GM18520 (cell line): ENCODE data around the gene BAHCC1.

Source experiments
- ATAC-seq: cut with Tn5 transposase; IDR thresholded peaks from one replicate; pipeline ENCODE4 v1.9.1; 2021; ENCODE audit not compliant: unreplicated experiment

The BAHCC1 gene

GRCh38 chr17:81476635-81477034 is 81.4 kb downstream of the BAHCC1 start:
- ATAC-seq, result no peak

GRCh38 chr17:81477173-81477572 is 81.9 kb downstream of the BAHCC1 start:
- no peak for ATAC-seq

- no peak for ATAC-seq
These were observed 82.9 kb downstream of the BAHCC1 start for GRCh38 chr17:81478119-81478518.

DNA sequence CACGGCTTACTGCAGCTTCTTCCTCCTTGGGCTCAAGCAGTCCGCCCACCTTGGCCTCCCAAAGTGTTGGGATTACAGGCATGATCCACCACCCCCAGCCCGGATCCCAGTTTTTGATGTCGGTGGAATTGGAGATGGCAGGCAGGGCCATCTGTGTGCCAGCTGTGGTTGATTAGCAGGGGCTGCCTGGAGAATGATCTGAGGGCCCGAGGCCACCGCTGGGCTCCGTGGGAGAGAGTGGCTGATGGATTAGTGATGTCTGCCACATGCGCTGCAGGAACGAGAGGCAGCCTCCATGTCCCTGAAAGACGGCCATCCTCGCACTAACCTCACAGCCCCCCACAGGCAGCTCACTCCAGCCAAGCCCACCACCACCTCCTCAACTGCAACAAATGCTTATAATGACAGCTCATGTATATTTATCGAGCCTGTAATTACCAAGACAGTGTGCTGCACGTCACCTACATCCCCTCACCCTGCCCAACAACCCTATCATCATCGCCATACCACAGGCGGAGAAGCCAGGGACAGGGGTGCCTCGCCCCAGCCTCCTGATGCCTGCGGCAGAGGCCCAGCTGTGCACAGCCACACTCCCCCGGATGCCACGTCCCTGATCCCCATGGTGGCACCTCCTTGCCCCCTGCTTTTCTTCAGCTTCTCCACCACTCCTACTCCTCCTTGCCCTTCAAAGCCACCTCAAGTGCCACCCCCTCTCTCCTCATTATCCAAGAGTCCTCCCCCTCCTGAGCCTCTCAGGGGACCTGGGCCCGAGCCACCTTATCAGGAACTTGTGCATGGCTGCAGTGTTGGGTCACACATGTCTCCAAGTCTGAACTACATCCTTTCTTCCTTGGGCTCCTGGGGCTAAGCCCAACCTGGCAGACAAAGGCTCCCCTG is 84.2 kb downstream of the BAHCC1 start:
- no peak for ATAC-seq

DNA sequence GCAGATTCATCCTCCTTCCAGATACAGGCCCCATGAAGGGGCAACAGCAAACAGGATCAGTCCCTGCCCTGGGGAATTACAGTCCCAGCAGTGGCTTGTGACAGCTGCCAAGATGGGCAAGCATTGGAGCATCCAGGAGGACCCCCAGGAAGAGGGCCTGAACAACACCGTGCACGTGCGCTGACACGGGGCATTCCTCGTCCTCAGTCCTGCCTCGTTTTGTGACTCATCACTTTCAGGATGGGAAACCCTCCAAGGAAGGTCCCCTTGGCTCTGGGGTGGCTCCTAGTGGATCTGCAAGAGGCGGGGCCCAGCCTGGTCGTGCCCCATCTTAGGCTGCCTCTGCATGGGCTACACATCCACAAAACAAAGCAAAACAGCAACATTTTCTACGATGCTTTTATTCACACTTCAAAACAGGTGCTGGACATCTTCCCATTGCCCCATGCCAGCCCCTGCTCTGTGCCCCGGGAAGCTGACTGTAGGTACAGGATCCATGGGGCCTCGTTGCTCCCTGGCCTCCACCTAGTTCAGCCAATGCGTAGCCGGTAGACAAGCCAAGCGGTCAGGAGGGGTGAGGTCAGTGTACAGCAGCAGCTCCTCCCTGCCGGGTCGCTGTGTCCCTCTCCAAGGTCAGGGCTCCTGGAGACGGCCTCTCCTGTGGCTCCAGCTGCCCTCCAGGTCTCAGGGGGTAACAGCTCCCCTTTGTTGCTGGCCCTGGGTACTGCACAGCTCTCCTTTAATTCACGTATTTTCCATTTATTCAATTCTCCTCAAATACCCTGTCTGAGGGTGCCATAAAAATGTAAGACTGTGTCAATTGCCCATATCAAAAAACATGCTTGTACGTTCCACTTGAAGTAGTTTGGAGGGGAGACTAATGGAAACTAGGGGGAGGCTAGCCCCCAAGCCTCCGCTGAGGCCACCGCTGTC is 85.1 kb downstream of the BAHCC1 start:
- ATAC-seq, result no peak

DNA sequence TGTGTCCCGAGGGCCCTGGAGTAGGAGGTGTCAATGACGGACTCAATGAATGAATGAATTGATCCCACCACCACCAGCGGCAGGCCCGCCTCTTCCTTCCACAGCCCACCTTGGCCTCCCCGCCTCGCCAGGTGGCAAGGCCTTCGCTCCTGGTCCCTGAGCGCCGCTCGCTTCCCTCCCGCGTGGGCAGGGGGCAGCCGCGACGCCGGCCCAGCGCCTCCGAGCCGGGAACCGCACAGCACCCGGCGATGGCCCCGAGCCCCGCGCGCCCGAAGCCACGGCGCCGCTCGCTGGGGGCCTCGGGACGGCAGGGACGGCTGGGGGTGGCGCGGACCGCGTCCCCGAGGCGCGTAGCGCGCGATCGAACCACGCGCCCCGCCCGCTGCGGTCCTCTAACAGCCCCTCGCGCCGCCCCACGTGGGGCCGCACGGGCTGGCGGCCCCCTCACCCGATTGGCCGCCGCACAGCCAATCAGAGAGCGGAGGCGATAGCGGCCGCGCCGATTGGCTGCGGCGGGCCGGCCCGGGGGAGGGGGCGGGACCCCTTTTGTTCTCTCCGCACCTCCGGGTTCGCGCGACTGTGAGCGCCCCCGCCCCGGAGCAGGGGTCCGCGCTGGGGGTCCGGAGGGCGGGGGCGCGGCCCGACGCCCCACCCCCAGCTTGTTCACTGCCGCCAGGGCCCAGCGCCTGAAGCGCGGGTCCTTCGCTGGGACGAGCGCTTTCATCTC is 86.0 kb downstream of the BAHCC1 start:
- no peak for ATAC-seq

- ATAC-seq, result no peak
These were observed 86.7 kb downstream of the BAHCC1 start for GRCh38 chr17:81481815-81482505.

DNA sequence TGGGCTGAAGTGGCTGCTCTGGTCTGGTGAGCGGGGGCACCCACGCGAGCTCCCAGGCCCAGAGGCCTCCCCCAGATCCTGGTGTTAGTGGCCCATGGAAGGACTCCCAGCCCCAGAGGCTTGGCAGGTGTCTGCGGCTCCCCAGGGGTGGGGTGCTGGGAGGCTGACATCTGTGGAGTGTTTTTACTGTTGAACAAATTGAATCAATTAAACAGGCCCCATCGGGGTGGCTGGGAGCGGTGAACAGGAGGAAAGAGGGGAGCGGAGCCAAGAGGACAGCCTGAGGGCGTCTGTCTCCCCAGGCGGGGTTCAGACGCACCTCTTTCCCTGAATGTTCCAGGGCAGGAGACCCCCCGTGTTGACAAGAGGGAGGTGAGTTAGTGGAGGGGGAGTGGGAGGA is 87.4 kb downstream of the BAHCC1 start:
- no peak for ATAC-seq

GRCh38 chr17:81483085-81483861 is 88.0 kb downstream of the BAHCC1 start:
- no peak for ATAC-seq

DNA sequence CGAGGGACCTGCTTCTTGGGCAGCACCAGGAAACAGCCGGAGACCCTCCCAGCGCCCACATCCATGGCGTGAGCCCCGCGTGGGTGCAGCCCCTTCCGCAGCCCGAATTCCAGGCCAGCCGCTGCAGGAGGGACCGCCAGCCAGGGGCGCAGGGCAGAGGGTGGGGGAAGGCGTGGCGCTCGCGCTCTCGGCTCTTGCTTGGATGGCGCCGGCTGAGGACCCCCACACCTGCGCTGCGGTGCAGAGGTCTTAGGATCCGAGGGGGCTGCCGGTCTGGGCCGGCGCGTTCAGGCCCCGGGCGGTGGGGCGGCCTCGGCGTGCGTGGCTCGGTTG is 88.6 kb downstream of the BAHCC1 start:
- no peak for ATAC-seq

GRCh38 chr17:81484195-81484979 is 89.1 kb downstream of the BAHCC1 start:
- peak; percentile 61 for ATAC-seq

- ATAC-seq, result no peak
These were observed 91.0 kb downstream of the BAHCC1 start for GRCh38 chr17:81486199-81486810.

GRCh38 chr17:81487089-81487486 is 91.8 kb downstream of the BAHCC1 start:
- ATAC-seq, result no peak

- ATAC-seq, result no peak
These were observed 92.4 kb downstream of the BAHCC1 start for GRCh38 chr17:81487487-81488275.

DNA sequence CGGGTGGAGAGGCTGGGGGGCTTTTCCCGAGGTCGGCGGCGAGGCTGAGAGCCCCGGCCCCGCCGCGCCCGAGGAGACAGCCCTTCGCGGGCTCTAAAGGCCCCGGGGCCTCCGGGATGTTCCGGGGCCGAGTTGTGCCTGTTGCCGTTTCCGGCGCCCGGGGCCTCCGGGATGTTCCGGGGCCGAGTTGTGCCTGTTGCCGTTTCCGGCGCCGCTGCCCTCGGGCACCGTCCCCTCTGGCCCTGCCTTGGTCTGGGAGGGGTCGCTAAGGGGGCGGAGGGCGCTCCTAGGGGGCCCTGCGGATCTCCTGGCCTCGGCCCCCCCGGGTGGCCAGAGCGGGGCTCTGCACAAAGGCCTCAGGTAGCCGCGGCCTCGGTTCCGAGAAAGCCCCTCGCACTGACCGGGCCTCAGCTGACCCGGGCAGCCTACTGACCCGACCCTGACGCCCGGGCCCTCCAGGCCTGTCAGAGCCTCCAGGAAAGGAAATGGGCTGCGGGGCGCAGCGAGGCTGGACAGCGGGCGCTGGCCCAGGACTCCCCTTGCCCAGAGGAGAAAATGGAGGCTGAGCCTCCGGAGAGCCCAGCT is 93.1 kb downstream of the BAHCC1 start:
- ATAC-seq, result no peak

DNA sequence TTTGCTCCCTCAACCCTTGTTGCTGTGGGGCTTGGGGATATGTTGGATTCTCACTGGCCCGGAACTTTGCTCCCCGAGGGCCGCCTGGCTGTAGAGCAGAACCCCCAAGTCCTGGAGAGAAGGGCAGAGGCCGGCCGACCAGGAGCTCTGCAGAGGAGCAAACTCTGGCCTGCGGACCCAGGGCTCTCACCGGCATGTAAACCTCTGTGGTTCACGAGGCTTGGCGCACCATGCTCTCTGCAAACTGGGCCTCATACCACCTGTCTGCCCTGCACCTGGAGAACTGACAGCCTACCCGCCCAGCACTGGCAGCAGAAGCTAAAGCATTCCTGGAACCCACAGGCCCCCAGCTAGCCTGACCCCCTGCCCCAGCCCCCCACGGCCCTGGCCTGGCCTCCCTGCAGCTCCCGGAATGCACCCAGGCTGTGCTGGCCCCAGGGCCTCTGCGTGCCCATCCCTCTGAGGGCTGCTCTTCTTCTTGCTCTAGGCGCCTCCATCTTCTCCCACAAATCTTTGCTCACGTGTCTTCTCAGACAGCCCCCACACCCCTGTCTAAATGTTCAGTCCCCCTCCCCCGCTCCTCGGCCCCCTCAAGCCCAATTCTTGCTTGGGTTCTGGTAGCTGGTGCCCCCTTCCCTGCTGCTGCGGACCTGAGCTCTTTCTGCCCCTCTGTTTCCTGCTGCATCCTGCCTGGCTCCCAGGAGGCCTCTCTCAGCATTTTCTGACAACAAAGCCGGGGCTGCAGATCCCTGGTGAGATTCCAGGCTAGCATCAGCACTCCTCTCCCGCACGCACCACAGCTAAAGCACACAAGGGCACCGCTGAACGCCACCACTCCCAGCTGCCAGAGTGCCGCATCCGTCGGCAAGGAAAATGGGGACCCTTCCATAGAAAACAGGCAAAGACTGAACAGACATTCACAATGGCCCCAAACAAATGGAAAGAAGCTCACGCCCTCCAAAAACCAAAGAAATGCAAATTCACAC is 94.0 kb downstream of the BAHCC1 start:
- no peak for ATAC-seq
